Adrenal gland (tissue), 5 donors: ENCODE data around the gene MDK.

Experiments used
- CTCF ChIP-seq, 6 experiments: fragments of 450-650 bp in 4 of 6; fragments of 200-600 bp in 2 of 6; sonication (generic) in 1 of 6; IDR thresholded peaks; 1 replicate in 5 of 6; 2 replicates in 1 of 6; pipeline versions ENCODE4 v1.5.1 to v1.8.0; 2016 to 2021; ENCODE audit warnings: antibody characterized with exemption in 6 of 6, mild to moderate bottlenecking in 2 of 6, moderate library complexity in 1 of 6
- POLR2A ChIP-seq, 2 donors: fragments of 450-650 bp; IDR thresholded peaks; one replicate each; pipeline ENCODE4 v1.6.1; 2017; ENCODE audit warnings: antibody characterized with exemption in 2 of 2, mild to moderate bottlenecking in 2 of 2, moderate library complexity in 1 of 2
- donor health status: DM: no; HTN: no; CAD: no.

- TF ChIP-seq CTCF (IDR thresholded peaks at IDR 0.05) = no peak
- no peak for TF ChIP-seq POLR2A (IDR thresholded peaks at IDR 0.05)
Observed at GRCh38 chr11:46387456-46387855, 6.0 kb downstream of the MDK start.
